ENCODE measurements around the gene ERCC4.

DNA sequence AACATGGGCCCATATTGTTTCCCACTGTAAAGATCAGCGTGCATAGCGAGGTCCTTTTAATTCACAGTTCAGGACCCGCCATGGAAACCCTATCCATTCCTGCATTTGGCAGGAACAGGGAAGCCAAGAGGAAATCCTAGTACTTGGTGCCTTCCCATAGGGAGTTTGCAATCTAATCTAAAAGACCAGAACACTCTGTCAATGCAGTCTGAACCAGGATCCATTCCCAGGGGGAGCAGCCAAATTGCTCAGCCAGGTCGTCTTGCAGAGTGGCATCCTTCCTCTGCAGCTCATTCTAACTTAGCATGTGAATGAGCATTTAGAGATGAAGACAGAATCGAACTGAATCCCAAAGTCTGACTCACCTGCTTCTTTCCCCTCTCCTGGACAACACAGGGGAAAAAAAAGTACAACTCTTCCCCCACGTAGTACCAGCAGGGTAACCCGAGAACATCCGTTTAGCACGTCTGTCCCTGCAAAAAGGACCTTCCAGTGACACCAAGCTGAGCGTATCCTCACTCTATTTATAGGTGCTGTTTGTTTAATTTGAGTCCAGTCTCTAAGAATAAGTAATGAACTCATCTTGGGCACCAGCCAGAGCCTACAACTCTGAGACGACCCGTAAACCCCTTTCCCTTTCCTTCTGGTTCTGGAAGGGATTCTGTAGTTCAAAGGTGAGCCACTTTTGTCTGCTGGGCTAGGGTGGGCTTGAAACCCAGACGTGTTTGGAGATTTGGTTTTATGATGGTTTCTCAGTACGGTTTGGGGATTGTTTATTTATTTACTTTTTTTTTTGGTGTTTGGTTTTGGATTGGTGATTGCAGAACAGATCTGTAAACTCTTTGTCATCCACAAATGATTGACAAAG lies 74.5 kb downstream of the ERCC4 start:
- TF ChIP-seq, protein P1, sequence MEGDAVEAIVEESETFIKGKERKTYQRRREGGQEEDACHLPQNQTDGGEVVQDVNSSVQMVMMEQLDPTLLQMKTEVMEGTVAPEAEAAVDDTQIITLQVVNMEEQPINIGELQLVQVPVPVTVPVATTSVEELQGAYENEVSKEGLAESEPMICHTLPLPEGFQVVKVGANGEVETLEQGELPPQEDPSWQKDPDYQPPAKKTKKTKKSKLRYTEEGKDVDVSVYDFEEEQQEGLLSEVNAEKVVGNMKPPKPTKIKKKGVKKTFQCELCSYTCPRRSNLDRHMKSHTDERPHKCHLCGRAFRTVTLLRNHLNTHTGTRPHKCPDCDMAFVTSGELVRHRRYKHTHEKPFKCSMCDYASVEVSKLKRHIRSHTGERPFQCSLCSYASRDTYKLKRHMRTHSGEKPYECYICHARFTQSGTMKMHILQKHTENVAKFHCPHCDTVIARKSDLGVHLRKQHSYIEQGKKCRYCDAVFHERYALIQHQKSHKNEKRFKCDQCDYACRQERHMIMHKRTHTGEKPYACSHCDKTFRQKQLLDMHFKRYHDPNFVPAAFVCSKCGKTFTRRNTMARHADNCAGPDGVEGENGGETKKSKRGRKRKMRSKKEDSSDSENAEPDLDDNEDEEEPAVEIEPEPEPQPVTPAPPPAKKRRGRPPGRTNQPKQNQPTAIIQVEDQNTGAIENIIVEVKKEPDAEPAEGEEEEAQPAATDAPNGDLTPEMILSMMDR (IDR thresholded peaks at IDR 0.05) = no peak
- TF ChIP-seq EZH2 (IDR thresholded peaks at IDR 0.05) (no peak), EZH2phosphoT487 (IDR thresholded peaks at IDR 0.05) (no peak)

All from neural progenitor cell (in vitro differentiated cells).